Measurements from ENCODE around the gene MAPK6. TPM values are rescaled to one million over a fixed set of nuclear protein-coding genes. Genes with fewer than 3 reads are reported as not detected.
"Not testable (repeated sequence)": the region's sequence is repeated elsewhere in the genome, so short reads cannot be mapped to it uniquely, and the experiment has no call there.

The MAPK6 gene
- total and polyA plus RNA-seq, 2 of the 4 experiments (the other 2 are of a cell fraction) = 22.6 to 60.6 TPM

DNA sequence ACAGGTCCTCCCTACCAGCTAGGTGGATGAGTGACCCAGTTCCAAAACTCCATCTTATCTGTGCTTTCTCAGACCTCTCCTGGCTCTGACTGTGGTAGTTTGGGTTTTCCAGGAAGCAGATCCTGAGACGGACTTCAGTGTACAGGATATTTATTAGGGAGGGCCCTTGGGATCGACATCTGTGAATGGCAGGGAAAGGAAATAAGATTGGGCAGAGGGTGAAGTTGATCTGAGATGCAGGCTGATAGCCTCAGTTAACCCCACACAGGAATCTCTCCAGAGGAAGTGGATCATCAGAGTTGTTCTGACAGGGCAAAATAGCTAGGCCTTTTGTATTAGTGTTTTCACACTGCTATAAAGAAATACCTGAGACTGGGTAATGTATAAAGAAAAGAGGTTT is 16.7 kb upstream of the MAPK6 start:
- WGBS, 2 experiments (ENCODE audit: extremely low coverage in 2 of 2, insufficient read length in 1 of 2) = 100% methylated on average over 1 of the region's 2 CpGs; no CpG with 5 or more reads in 1 of the 2 experiments
- no peak overlapping the region for H2AK9ac ChIP-seq (replicated peaks; ENCODE audit: low read depth, low read length, poor library complexity)
- no peak overlapping the region for H2BK120ac ChIP-seq (ENCODE audit: low read depth, low read length)
- H3K4me2 ChIP-seq (ENCODE audit: low read depth, low read length) = no peak overlapping the region
- H3K4me1 ChIP-seq (ENCODE audit: control insufficient read depth, insufficient read depth, low read length) = peaks cover 4% of the 10 kb centered on the region; the same call in 1 of the 2 replicates
- H2BK5ac ChIP-seq (ENCODE audit: low read depth, low read length, poor library complexity, severe bottlenecking) = no peak overlapping the region
- no peak overlapping the region for H3K27ac ChIP-seq (ENCODE audit: insufficient read depth, low read length)
- no peak overlapping the region for H2BK20ac ChIP-seq (ENCODE audit: low read depth, low read length)
- H3K56ac ChIP-seq (ENCODE audit: extremely low read depth, insufficient read depth, low read length) = no peak overlapping the region
- no peak overlapping the region for H4K5ac ChIP-seq (ENCODE audit: low read depth, low read length)
- H4K91ac ChIP-seq (ENCODE audit: insufficient read depth, low read depth, low read length) = no peak overlapping the region
- no peaks in the 10 kb centered on the region for H3K36me3 ChIP-seq (ENCODE audit: control insufficient read depth, insufficient read depth, low read length)
- no peak overlapping the region for H3K23ac ChIP-seq (ENCODE audit: low read depth, low read length)
- no peak overlapping the region for H2AK5ac ChIP-seq (ENCODE audit: low read depth, low read length)
- H2AFZ ChIP-seq (replicated peaks; ENCODE audit: low read length, poor library complexity) = no peak overlapping the region
- intact Hi-C loops (cut with micrococcal nuclease) = no loop called here
- H3K9ac ChIP-seq (ENCODE audit: low read depth, low read length) = no peak overlapping the region
- H3K9me3 ChIP-seq (ENCODE audit: control insufficient read depth, insufficient read depth, low read length) = no peaks in the 10 kb centered on the region
- H3K4me3 ChIP-seq (ENCODE audit: insufficient read depth, low read depth, low read length) = no peak overlapping the region
- H3K4ac ChIP-seq (ENCODE audit: low read depth, low read length) = no peak overlapping the region
- H4K20me1 ChIP-seq (ENCODE audit: insufficient read depth, low read length) = no peaks in the 10 kb centered on the region
- no peaks in the 10 kb centered on the region for H3K27me3 ChIP-seq (ENCODE audit: control insufficient read depth, insufficient read depth, low read length)
- ATAC-seq (ENCODE audit: low read depth) (no peak), DNase-seq (no peak)
- no peak overlapping the region for H3K18ac ChIP-seq (ENCODE audit: low read depth, low read length)
- no peaks in the 10 kb centered on the region for H3K79me1 ChIP-seq (ENCODE audit: low read depth in 1 of 2, low read length in 2 of 2)
- H2BK15ac ChIP-seq (ENCODE audit: low read depth, low read length) = no peak overlapping the region
- dilution Hi-C loops (cut with HindIII; ENCODE audit: low sequenced_read_pairs, unreplicated experiment) = no loop called here
- POLR2A ChIA-PET (ENCODE audit: unreplicated experiment) = no interaction called here
- CTCF ChIA-PET = no interaction called here
- no TSS peak for BruUV-seq (replicated peaks)
- in situ Hi-C loops (cut with MboI; ENCODE audit: low sequenced_read_pairs) = loop anchor here (25.0 kb wide), 1 partner anchor 660 kb away; no protein-coding TSS in a partner anchor
- H4K8ac ChIP-seq (ENCODE audit: low read depth in 2 of 2, low read length in 2 of 2) = no peak overlapping the region
- TF ChIP-seq NFE2L2 (IDR thresholded peaks at IDR 0.05; ENCODE audit: low read depth, low read length) (no peak), MAFK (IDR thresholded peaks at IDR 0.05; ENCODE audit: low read depth, low read length) (no peak), POLR2A (IDR thresholded peaks at IDR 0.05; ENCODE audit: low read depth, low read length) (no peak), RAD21 (IDR thresholded peaks at IDR 0.05; ENCODE audit: low read length) (no peak), CHD1 (IDR thresholded peaks at IDR 0.05; ENCODE audit: low read depth, low read length) (no peak), MAZ (IDR thresholded peaks at IDR 0.05; ENCODE audit: borderline replicate concordance, low read depth, low read length) (no peak)
- TF ChIP-seq, protein P1, sequence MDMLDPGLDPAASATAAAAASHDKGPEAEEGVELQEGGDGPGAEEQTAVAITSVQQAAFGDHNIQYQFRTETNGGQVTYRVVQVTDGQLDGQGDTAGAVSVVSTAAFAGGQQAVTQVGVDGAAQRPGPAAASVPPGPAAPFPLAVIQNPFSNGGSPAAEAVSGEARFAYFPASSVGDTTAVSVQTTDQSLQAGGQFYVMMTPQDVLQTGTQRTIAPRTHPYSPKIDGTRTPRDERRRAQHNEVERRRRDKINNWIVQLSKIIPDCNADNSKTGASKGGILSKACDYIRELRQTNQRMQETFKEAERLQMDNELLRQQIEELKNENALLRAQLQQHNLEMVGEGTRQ (IDR thresholded peaks at IDR 0.05; ENCODE audit: low read depth, low read length) = no peak
- no peak overlapping the region for H3K14ac ChIP-seq (replicated peaks; ENCODE audit: low read depth, low read length)
- 0 out of 2 replicates have a peak, but pooled peaks cover 4% of the 10 kb centered on the region for H3K9me1 ChIP-seq (ENCODE audit: insufficient read depth, low read length)

DNA sequence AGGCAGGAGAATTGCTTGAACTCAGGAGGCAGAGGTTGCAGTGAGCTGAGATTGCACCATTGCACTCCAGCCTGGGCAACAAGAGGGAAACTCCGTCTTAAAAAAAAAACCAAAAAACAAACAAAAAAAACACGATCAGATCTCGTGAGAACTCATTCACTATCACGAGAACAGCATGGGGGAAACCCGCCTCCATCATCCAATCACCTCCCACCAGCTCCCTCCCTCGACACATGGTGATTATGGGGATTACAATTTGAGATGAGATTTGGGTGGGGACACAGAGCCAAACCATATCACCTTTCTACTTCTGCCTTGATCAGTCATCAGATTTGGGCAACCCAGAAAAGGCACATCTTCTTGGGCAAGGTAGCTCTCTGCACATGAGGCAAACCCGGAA is 15.9 kb upstream of the MAPK6 start:
- H4K5ac ChIP-seq (ENCODE audit: low read depth, low read length); H3K36me3 ChIP-seq (ENCODE audit: control insufficient read depth, insufficient read depth, low read length); H3K23ac ChIP-seq (ENCODE audit: low read depth, low read length); BruUV-seq (replicated peaks); H4K20me1 ChIP-seq (ENCODE audit: insufficient read depth, low read length); H2AFZ ChIP-seq (replicated peaks; ENCODE audit: low read length, poor library complexity); H2BK120ac ChIP-seq (ENCODE audit: low read depth, low read length); DNase-seq; H2AK9ac ChIP-seq (replicated peaks; ENCODE audit: low read depth, low read length, poor library complexity); H3K18ac ChIP-seq (ENCODE audit: low read depth, low read length); H4K91ac ChIP-seq (ENCODE audit: insufficient read depth, low read depth, low read length); H3K9me1 ChIP-seq (ENCODE audit: insufficient read depth, low read length); H3K4me3 ChIP-seq (ENCODE audit: insufficient read depth, low read depth, low read length); H3K56ac ChIP-seq (ENCODE audit: extremely low read depth, insufficient read depth, low read length); intact Hi-C loops (cut with micrococcal nuclease); H2BK15ac ChIP-seq (ENCODE audit: low read depth, low read length); dilution Hi-C loops (cut with HindIII; ENCODE audit: low sequenced_read_pairs, unreplicated experiment); H2AK5ac ChIP-seq (ENCODE audit: low read depth, low read length); H3K14ac ChIP-seq (replicated peaks; ENCODE audit: low read depth, low read length); H2BK5ac ChIP-seq (ENCODE audit: low read depth, low read length, poor library complexity, severe bottlenecking); H3K27me3 ChIP-seq (ENCODE audit: control insufficient read depth, insufficient read depth, low read length); H3K79me1 ChIP-seq (ENCODE audit: low read depth in 1 of 2, low read length in 2 of 2); H3K9ac ChIP-seq (ENCODE audit: low read depth, low read length); H3K4ac ChIP-seq (ENCODE audit: low read depth, low read length); H3K27ac ChIP-seq (ENCODE audit: insufficient read depth, low read length); H3K4me2 ChIP-seq (ENCODE audit: low read depth, low read length); ATAC-seq (ENCODE audit: low read depth); H3K4me1 ChIP-seq (ENCODE audit: control insufficient read depth, insufficient read depth, low read length); H4K8ac ChIP-seq (ENCODE audit: low read depth in 2 of 2, low read length in 2 of 2); H3K9me3 ChIP-seq (ENCODE audit: control insufficient read depth, insufficient read depth, low read length); H2BK20ac ChIP-seq (ENCODE audit: low read depth, low read length): not testable (repeated sequence)
- no CpG with 5 or more reads among the region's 7 CpGs for WGBS, 2 experiments (ENCODE audit: extremely low coverage in 2 of 2, insufficient read length in 1 of 2)
- ChIA-PET CTCF (interaction anchor here (0.7 kb wide), 1 partner anchor 53 kb away, joined by 5 read pairs; no protein-coding TSS in a partner anchor), POLR2A (ENCODE audit: unreplicated experiment) (interaction anchor here (1.1 kb wide), 1 partner anchor 19 kb away, joined by 4 read pairs; no protein-coding TSS in a partner anchor)
- in situ Hi-C loops (cut with MboI; ENCODE audit: low sequenced_read_pairs) = loop anchor here (25.0 kb wide), 1 partner anchor 659 kb away; no protein-coding TSS in a partner anchor

Measured in IMR-90 (cell line).